ENCODE measurements around the gene MRPL38. TPM values are rescaled to one million over a fixed set of nuclear protein-coding genes. Genes with fewer than 3 reads are reported as not detected.
A peak's percentile ranks its signal among the peaks of the same experiment; 100 is the strongest.
"Not testable (repeated sequence)": the region's sequence is repeated elsewhere in the genome, so short reads cannot be mapped to it uniquely, and the experiment has no call there.

Gene MRPL38
- total RNA-seq, 1 donor from 2014 or later = 31.9 TPM

- DNase-seq (ENCODE audit: low read depth, low spot score) = peak; percentile 100
Measured at GRCh38 chr17:75855310-75856061, 49.2 kb downstream of the MRPL38 start, which contains the start of gene WBP2. WBP2 (minus strand) TSS chr17:75855335; CDS start chr17:75855297, 38 bp downstream.

- no peak for DNase-seq (ENCODE audit: low read depth, low spot score)
Measured at GRCh38 chr17:75854881-75855309, 49.8 kb downstream of the MRPL38 start.

DNA sequence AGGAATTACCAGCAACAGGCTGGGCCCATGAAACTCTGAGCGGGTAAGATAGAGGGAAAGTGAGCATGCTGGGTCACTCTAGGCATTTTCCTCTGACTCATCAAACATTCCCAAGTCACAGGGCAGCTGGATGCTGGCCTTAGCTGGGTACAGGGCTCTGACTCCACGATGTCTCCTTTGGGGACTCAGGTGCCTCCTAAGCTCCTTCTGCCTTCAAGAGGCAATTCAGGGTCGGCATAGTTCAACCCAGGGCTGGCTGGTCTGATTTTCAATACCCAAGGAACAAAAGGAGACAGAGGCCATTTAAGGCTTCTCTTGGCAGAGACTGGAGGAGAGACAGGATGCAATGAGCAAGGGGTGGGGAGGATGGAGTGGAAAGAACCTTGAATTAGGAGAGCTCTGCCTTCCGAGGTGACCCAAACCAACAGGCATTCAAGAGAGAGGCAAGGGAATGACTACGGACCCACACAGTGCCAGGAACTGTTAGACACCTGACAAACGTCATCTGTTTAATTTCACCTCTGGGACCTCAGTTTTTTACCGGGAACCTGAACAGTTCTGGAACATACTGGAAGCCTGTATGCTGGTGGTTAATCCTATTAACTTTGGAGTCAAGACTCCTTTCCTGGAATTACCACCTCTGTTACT, 50.5 kb downstream of the MRPL38 start:
- DNase-seq (ENCODE audit: low read depth, low spot score) = no peak

DNA sequence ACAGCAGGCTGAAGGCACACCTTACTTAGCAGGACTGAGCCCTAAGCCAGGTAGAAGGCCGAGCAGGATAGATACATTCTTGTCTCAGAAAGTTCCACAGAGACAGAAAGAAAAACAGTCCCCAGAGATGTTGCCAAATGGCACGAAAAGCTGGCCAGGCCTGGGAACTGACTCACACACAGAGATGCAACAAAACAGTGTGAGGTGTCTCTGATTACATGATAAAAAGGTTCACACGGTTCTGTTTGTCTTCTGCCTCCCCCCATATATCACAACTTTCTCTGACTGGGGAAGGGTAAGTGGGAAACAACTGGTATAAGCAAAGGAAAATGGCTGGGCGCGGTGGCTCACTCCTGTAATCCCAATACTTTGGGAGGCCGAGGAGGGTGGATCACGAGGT, 51.3 kb downstream of the MRPL38 start:
- DNase-seq (ENCODE audit: low read depth, low spot score) = no peak

- not testable (repeated sequence) for DNase-seq (ENCODE audit: low read depth, low spot score)
Measured at GRCh38 chr17:75851693-75851991, 53.0 kb downstream of the MRPL38 start.

GRCh38 chr17:75850928-75851692, 53.6 kb downstream of the MRPL38 start:
- no peak for DNase-seq (ENCODE audit: low read depth, low spot score)

DNA sequence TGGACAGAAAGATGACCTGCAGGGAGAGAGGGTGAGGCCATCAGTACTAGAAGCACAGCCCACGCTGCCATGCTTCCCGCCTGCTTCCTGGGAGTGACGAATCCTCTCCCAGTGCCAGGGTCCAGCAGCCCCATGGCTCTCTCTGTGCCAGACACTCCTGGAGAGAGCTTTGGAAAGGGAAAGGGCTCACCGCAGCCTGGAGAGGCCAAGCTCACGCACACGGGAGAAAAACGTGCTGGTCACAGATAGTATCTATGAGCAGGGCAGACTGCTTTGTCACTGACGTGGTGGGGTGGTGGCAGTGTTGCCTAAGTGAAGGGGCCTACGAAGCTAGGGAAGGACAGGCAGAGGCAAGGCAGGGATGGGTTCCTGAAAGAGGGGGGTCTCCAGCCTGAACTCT, 55.0 kb downstream of the MRPL38 start:
- DNase-seq (ENCODE audit: low read depth, low spot score) = no peak

- no peak for DNase-seq (ENCODE audit: low read depth, low spot score)
Measured at GRCh38 chr17:75849279-75849646, 55.4 kb downstream of the MRPL38 start.

Other genes with a start within 250 kb of the MRPL38 start
- gene RECQL5, start 237.7 kb downstream of the MRPL38 start, total RNA-seq = 12.0 and 20.2 TPM in 2 replicates
- 66.7 and 95.2 TPM in 2 replicates for gene SAP30BP, start 237.5 kb downstream of the MRPL38 start, total RNA-seq
- gene ITGB4, start 183.4 kb downstream of the MRPL38 start, total RNA-seq = 6.9 and 14.2 TPM in 2 replicates
- 93.3 and 120 TPM in 2 replicates for gene GALK1, start 139.7 kb downstream of the MRPL38 start, total RNA-seq
- gene UNK, start 120.1 kb downstream of the MRPL38 start, total RNA-seq = 7.6 and 10.2 TPM in 2 replicates
- 7.3 and 7.6 TPM in 2 replicates for gene UNC13D, start 60.5 kb downstream of the MRPL38 start, total RNA-seq
- gene WBP2, start 49.5 kb downstream of the MRPL38 start, total RNA-seq = 21.0 and 28.5 TPM in 2 replicates
- gene TRIM47, start 26.3 kb downstream of the MRPL38 start, total RNA-seq = 30.6 and 56.0 TPM in 2 replicates
- gene TRIM65, start 7.9 kb downstream of the MRPL38 start, total RNA-seq = 32.2 and 32.6 TPM in 2 replicates
- 6.9 and 10.4 TPM in 2 replicates for gene FBF1, start 36.2 kb upstream of the MRPL38 start, total RNA-seq
- 65.8 and 75.8 TPM in 2 replicates for gene ACOX1, start 74.3 kb upstream of the MRPL38 start, total RNA-seq
- 16.3 and 25.8 TPM in 2 replicates for gene TEN1, start 74.4 kb upstream of the MRPL38 start, total RNA-seq
- gene CDK3, start 96.0 kb upstream of the MRPL38 start, total RNA-seq = 1.1 and 1.2 TPM in 2 replicates
- not detected in 2 replicates for gene EVPL, start 122.4 kb upstream of the MRPL38 start, total RNA-seq
- gene SRP68, start 167.6 kb upstream of the MRPL38 start, total RNA-seq = 35.2 and 44.1 TPM in 2 replicates
- gene GALR2, start 169.9 kb upstream of the MRPL38 start, total RNA-seq = 0.07 TPM in 1 of 2 replicates, not detected in the other
- gene ZACN, start 174.3 kb upstream of the MRPL38 start, total RNA-seq = not detected in 2 replicates
- gene EXOC7, start 198.9 kb upstream of the MRPL38 start, total RNA-seq = 82.1 and 89.1 TPM in 2 replicates
- not detected in 2 replicates for gene FOXJ1, start 236.4 kb upstream of the MRPL38 start, total RNA-seq